BE2C (cell line): ENCODE measurements around the gene HLA-DRA.
A peak's percentile ranks its signal among the peaks of the same experiment; 100 is the strongest.

Experiments
- DNase-seq: peaks from one replicate; pipeline ENCODE4 v3.0.0-alpha.2; 2020
- H3K27me3 ChIP-seq: fragments of 250-450 bp; sonication (Bioruptor Pico); 2 replicates; pipeline ENCODE4 v1.5.1; 2020; ENCODE audit warnings: mild to moderate bottlenecking
- H3K36me3 ChIP-seq: fragments of 250-450 bp; sonication (Bioruptor Pico); 2 replicates; pipeline ENCODE4 v1.5.1; 2020; ENCODE audit warnings: mild to moderate bottlenecking
- H3K4me1 ChIP-seq: fragments of 250-450 bp; sonication (Bioruptor Pico); 2 replicates; pipeline ENCODE4 v1.5.1; 2020
- H3K4me3 ChIP-seq: 2 replicates; pipeline ENCODE4 v1.5.1; 2011; ENCODE audit warnings: low read depth, low read length
- H3K9me3 ChIP-seq: fragments of 250-450 bp; sonication (Bioruptor Pico); 2 replicates; pipeline ENCODE4 v1.5.1; 2020
- CTCF ChIP-seq: IDR thresholded peaks from 2 replicates; pipeline ENCODE4 v1.5.1; 2012; ENCODE audit warnings: mild to moderate bottlenecking, low read depth, low read length

Gene HLA-DRA

GRCh38 chr6:32401284-32401963 is 38.3 kb upstream of the HLA-DRA start:
- TF ChIP-seq CTCF, result no peak
- Histone ChIP-seq H3K9me3 (no peaks in the 10 kb centered on the region), H3K27me3 (peaks cover 40% of the 10 kb centered on the region), H3K4me3 (no peak overlapping the region), H3K36me3 (no peaks in the 10 kb centered on the region), H3K4me1 (no peaks in the 10 kb centered on the region)
- no peak for DNase-seq

DNA sequence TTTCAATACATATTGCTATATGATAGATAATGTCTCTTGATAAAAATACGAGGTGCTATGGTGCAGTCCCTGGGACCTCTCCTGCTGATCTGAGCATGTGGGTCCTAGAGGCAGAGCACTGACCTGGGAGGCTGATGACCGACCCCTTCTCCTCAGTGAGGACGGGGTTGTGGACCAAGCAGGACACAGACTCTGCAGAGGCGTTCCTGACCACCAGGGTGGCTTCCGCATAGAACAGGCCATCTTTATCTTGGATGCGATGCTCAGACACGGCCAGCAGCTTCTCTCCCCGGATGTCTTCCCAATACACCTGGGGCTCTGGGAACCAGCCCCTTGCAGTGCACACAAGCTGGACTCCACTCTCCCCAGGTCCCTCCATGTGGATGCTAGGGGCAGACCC is 36.9 kb upstream of the HLA-DRA start:
- Histone ChIP-seq H3K27me3 (peaks cover 53% of the 10 kb centered on the region), H3K4me1 (no peaks in the 10 kb centered on the region), H3K4me3 (no peak overlapping the region), H3K36me3 (no peaks in the 10 kb centered on the region), H3K9me3 (no peaks in the 10 kb centered on the region)
- TF ChIP-seq CTCF, result 0 out of 2 replicates have a peak, but pooled peaks have one; percentile 5
- DNase-seq, result no peak

DNA sequence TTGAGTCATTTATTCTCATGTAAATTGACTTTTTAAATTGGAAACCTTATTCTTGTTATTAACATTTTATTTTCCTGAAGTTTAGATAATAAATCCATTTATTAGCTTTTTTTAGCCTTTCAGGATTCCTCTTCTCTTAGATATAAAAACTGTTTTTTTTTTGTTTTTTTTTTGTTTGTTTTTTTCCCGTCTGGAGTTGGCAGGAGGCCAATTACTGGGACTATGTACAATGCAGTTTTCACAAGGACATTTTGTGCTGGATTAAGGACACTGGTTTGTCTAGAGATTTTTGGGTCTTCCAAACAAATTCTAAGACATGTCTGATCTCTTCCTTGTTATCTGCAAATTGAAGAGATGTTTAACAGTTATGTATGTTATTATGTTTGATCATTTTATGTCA is 34.0 kb upstream of the HLA-DRA start:
- no peak for DNase-seq
- Histone ChIP-seq H3K4me1 (no peaks in the 10 kb centered on the region), H3K36me3 (no peaks in the 10 kb centered on the region), H3K9me3 (no peaks in the 10 kb centered on the region), H3K4me3 (no peak overlapping the region), H3K27me3 (peaks cover 69% of the 10 kb centered on the region)
- TF ChIP-seq CTCF, result no peak

DNA sequence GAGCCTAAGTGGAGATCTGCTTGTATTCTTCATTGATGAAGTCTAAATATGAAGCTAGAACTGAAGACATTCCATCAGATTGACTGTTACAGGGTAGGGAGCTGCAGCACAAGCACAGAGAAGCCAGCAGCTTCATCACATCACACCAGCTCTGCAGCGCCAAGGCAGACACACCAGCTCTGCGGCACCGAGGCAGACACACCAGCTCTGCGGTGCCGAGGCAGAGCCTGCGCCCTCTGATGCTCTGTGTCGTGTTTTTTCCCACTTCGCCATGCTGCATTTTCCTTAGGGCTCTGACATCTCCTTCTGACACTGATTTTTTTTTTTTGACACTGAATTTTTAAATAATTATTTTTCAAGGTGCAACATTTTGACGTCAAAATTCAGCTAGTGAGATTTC is 33.5 kb upstream of the HLA-DRA start:
- H3K36me3 ChIP-seq, result no peaks in the 10 kb centered on the region
- no peaks in the 10 kb centered on the region for H3K4me1 ChIP-seq
- H3K27me3 ChIP-seq, result peaks cover 69% of the 10 kb centered on the region
- TF ChIP-seq CTCF, result no peak
- H3K4me3 ChIP-seq, result no peak overlapping the region
- no peak for DNase-seq
- no peaks in the 10 kb centered on the region for H3K9me3 ChIP-seq

DNA sequence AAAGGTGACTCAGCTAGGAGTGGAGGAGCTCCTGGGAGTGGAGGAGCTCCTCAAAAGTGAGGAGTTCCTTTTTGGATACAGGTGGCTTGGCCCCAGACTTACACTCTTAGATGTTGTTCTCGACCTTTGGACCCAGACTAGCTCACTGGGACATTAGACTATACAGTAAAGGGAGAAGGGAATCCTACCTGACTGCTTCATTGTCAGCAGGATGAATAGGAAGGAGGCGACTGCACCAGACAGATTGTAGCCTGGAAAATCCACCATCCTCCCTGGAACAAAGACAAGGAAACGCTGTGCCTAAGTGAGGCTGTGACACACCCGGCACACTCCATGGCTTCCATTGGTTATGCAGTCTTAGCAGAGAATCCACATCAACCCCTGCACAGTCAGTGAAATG is 32.8 kb upstream of the HLA-DRA start, which contains the start of gene BTNL2:
Gene BTNL2 (minus strand): TSS at position 325 of the 400 bp plus-strand sequence. CDS start 58 bp downstream, at position 267.
- DNase-seq, result no peak
- no peak within 1 kb of the TSS for H3K4me3 ChIP-seq
- no peak for TF ChIP-seq CTCF
- no peaks in the 10 kb centered on the region for H3K4me1 ChIP-seq
- no peaks in the 10 kb centered on the region for H3K9me3 ChIP-seq
- peaks cover 69% of the 10 kb centered on the region for H3K27me3 ChIP-seq
- H3K36me3 ChIP-seq, result no peaks in the 10 kb centered on the region

- no peak for TF ChIP-seq CTCF
- peaks cover 59% of the 10 kb centered on the region for H3K27me3 ChIP-seq
- DNase-seq, result no peak
- H3K9me3 ChIP-seq, result no peaks in the 10 kb centered on the region
- no peaks in the 10 kb centered on the region for H3K4me1 ChIP-seq
- H3K4me3 ChIP-seq, result no peak overlapping the region
- H3K36me3 ChIP-seq, result no peaks in the 10 kb centered on the region
Measured at GRCh38 chr6:32410906-32411305, 28.8 kb upstream of the HLA-DRA start.
